GM12892 (cell line): ENCODE results near the gene PPHLN1.

Source experiments
- POLR2A ChIP-seq: IDR thresholded peaks from 2 replicates; pipeline ENCODE4 v1.6.1; 2011; ENCODE audit warnings: low read depth, low read length, control low read depth
- POLR2AphosphoS5 ChIP-seq: IDR thresholded peaks from 2 replicates; pipeline ENCODE4 v1.6.1; 2011; ENCODE audit warnings: low read depth, low read length, control low read depth
- TAF1 ChIP-seq: IDR thresholded peaks from 2 replicates; pipeline ENCODE4 v1.6.1; 2011; ENCODE audit warnings: low read depth, mild to moderate bottlenecking, control low read depth, low read length, borderline replicate concordance

DNA sequence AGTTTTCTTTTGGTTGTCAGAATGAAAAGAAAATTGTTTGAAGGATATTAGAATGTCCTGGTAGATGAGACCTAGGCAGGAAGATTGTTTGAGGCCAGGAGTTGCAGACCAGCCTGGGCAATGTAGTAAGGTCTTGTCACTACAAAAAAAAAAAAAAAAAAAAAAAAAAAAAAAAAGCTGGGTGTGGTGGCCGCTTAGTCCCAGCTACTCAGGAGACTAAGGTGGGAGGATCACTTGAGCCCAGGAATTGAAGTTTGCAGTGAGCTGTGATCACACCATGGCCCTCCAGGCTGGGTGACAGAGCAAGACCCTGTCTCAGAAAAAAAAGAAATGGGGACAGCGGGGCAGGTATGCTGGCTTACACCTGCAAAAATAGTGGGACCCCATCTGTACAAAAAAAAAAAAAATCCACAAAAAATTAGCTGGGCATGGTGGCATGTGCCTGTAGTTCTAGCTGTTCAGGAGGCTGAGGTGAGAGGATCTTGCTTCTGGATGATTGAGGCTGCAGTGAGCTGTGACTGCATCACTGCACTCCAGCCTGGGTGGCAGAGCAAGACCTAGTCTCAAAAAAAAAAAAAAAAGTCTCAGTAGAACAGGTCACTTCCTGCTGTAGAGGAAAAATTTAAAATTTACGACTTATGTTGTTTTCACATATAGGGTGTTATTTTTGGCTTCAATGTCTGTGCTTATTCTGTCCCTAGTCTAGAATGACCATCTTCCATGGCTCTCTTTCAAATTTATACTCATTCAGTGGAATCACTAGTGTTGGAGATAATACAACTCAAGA, 70.7 kb downstream of the PPHLN1 start:
- TF ChIP-seq TAF1 (no peak), POLR2A (no peak), POLR2AphosphoS5 (no peak)
